ENCODE measurements around the gene EMC7. TPM values are rescaled to one million over a fixed set of nuclear protein-coding genes. Genes with fewer than 3 reads are reported as not detected.

EMC7 gene
- total and polyA plus RNA-seq, 10 of the 15 experiments (the other 5 are each of a cell fraction or from before 2014, with no cell fraction given): 16.5 to 88.9 (median 45.0) TPM

DNA sequence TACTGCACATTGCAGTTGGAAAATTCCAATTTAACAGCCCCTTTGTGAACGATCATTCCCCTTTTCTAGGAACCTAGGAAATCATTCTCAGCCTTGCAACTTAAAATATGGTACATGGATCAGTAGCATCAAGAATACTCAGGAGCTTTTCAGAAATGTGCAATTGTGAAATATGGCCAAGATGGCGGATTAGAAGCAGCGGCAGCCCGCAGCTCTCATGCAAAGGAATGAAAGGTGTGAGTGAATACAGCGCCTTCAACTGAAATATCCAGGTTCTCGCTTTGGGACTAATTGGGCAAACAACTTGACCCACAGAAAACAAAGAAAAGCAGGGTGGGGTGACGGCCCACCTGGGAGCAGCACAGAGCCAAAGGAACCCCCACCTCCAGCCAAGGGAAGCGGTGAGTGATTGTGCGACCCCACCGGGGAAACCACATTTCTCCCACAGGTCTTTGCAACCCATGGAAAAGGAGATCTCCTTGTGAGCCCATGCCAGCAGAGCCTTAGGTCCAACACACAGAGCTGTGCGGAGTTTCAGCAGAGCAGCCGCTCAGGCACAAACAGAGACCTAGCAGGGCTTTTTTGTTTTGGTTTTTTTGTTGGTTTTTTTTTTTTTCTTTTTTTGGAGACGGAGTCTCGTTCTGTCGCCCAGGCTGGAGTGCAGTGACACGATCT lies 55.1 kb downstream of the EMC7 start:
- ChIA-PET RAD21 (ENCODE audit: unreplicated experiment) (no interaction called here), CTCF (no interaction called here), SMC1A (ENCODE audit: uncharacterized antibody, unreplicated experiment) (no interaction called here), POLR2A (no interaction called here)
- Histone ChIP-seq H3K79me2 (ENCODE audit: control insufficient read depth, insufficient read depth, low read length) (no peaks in the 10 kb centered on the region), H3K27ac (ENCODE audit: control insufficient read depth, insufficient read depth) (no peak overlapping the region), H3K4me1 (ENCODE audit: control insufficient read depth, insufficient read depth, low read length) (no peaks in the 10 kb centered on the region), H3K9me3 (replicated peaks; ENCODE audit: control insufficient read depth, insufficient read depth, low read length) (no peaks in the 10 kb centered on the region; the same call in 1 of the 3 replicates), H3K4me3 (no peak overlapping the region), H3K36me3 (ENCODE audit: control insufficient read depth in 2 of 2, insufficient read depth in 2 of 2, low read length in 1 of 2) (no peaks in the 10 kb centered on the region), H3K9ac (ENCODE audit: control insufficient read depth, insufficient read depth, low read length) (no peak overlapping the region), H3K4me2 (ENCODE audit: control insufficient read depth, insufficient read depth) (no peak overlapping the region), H4K20me1 (ENCODE audit: control insufficient read depth, insufficient read depth) (no peaks in the 10 kb centered on the region), H3K27me3 (replicated peaks in 1 of 2; ENCODE audit: control insufficient read depth in 2 of 2, insufficient read depth in 2 of 2, low read length in 1 of 2) (no peaks in the 10 kb centered on the region), H2AFZ (ENCODE audit: control insufficient read depth, low read depth, low read length) (no peak overlapping the region)
- ATAC-seq: no peak
- intact Hi-C loops (cut with micrococcal nuclease; ENCODE audit: unreplicated experiment) (no loop called here), in situ Hi-C loops (cut with MboI) (no loop called here)
- no peak for FAIRE-seq
- no TSS peak for BruUV-seq (replicated peaks)
- 71% methylated on average over 12 of the region's 16 CpGs for WGBS (ENCODE audit: insufficient coverage, insufficient replicate concordance, low lambda C conversion rate, missing lambda C conversion rate)
- TF ChIP-seq, protein P1, sequence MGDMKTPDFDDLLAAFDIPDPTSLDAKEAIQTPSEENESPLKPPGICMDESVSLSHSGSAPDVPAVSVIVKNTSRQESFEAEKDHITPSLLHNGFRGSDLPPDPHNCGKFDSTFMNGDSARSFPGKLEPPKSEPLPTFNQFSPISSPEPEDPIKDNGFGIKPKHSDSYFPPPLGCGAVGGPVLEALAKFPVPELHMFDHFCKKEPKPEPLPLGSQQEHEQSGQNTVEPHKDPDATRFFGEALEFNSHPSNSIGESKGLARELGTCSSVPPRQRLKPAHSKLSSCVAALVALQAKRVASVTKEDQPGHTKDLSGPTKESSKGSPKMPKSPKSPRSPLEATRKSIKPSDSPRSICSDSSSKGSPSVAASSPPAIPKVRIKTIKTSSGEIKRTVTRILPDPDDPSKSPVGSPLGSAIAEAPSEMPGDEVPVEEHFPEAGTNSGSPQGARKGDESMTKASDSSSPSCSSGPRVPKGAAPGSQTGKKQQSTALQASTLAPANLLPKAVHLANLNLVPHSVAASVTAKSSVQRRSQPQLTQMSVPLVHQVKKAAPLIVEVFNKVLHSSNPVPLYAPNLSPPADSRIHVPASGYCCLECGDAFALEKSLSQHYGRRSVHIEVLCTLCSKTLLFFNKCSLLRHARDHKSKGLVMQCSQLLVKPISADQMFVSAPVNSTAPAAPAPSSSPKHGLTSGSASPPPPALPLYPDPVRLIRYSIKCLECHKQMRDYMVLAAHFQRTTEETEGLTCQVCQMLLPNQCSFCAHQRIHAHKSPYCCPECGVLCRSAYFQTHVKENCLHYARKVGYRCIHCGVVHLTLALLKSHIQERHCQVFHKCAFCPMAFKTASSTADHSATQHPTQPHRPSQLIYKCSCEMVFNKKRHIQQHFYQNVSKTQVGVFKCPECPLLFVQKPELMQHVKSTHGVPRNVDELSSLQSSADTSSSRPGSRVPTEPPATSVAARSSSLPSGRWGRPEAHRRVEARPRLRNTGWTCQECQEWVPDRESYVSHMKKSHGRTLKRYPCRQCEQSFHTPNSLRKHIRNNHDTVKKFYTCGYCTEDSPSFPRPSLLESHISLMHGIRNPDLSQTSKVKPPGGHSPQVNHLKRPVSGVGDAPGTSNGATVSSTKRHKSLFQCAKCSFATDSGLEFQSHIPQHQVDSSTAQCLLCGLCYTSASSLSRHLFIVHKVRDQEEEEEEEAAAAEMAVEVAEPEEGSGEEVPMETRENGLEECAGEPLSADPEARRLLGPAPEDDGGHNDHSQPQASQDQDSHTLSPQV (IDR thresholded peaks at IDR 0.05): no peak
- no peak for TF ChIP-seq SMARCA5 (IDR thresholded peaks at IDR 0.05)
- TF ChIP-seq, protein P2, sequence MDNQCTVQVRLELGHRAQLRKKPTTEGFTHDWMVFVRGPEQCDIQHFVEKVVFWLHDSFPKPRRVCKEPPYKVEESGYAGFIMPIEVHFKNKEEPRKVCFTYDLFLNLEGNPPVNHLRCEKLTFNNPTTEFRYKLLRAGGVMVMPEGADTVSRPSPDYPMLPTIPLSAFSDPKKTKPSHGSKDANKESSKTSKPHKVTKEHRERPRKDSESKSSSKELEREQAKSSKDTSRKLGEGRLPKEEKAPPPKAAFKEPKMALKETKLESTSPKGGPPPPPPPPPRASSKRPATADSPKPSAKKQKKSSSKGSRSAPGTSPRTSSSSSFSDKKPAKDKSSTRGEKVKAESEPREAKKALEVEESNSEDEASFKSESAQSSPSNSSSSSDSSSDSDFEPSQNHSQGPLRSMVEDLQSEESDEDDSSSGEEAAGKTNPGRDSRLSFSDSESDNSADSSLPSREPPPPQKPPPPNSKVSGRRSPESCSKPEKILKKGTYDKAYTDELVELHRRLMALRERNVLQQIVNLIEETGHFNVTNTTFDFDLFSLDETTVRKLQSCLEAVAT (IDR thresholded peaks at IDR 0.05): no peak
- TF ChIP-seq, protein P3, sequence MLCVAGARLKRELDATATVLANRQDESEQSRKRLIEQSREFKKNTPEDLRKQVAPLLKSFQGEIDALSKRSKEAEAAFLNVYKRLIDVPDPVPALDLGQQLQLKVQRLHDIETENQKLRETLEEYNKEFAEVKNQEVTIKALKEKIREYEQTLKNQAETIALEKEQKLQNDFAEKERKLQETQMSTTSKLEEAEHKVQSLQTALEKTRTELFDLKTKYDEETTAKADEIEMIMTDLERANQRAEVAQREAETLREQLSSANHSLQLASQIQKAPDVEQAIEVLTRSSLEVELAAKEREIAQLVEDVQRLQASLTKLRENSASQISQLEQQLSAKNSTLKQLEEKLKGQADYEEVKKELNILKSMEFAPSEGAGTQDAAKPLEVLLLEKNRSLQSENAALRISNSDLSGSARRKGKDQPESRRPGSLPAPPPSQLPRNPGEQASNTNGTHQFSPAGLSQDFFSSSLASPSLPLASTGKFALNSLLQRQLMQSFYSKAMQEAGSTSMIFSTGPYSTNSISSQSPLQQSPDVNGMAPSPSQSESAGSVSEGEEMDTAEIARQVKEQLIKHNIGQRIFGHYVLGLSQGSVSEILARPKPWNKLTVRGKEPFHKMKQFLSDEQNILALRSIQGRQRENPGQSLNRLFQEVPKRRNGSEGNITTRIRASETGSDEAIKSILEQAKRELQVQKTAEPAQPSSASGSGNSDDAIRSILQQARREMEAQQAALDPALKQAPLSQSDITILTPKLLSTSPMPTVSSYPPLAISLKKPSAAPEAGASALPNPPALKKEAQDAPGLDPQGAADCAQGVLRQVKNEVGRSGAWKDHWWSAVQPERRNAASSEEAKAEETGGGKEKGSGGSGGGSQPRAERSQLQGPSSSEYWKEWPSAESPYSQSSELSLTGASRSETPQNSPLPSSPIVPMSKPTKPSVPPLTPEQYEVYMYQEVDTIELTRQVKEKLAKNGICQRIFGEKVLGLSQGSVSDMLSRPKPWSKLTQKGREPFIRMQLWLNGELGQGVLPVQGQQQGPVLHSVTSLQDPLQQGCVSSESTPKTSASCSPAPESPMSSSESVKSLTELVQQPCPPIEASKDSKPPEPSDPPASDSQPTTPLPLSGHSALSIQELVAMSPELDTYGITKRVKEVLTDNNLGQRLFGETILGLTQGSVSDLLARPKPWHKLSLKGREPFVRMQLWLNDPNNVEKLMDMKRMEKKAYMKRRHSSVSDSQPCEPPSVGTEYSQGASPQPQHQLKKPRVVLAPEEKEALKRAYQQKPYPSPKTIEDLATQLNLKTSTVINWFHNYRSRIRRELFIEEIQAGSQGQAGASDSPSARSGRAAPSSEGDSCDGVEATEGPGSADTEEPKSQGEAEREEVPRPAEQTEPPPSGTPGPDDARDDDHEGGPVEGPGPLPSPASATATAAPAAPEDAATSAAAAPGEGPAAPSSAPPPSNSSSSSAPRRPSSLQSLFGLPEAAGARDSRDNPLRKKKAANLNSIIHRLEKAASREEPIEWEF (IDR thresholded peaks at IDR 0.05; ENCODE audit: insufficient replicate concordance, low read depth, low read length): no peak
- TF ChIP-seq TCF7 (IDR thresholded peaks at IDR 0.05; ENCODE audit: borderline replicate concordance): no peak
- TF ChIP-seq ZNF384 (IDR thresholded peaks at IDR 0.05; ENCODE audit: borderline replicate concordance, low read depth, low read length): no peak
- TF ChIP-seq POLR2AphosphoS5 (IDR thresholded peaks at IDR 0.05; ENCODE audit: low read length): no peak
- no peak for TF ChIP-seq IKZF2 (IDR thresholded peaks at IDR 0.05)
- TF ChIP-seq SREBF1 (IDR thresholded peaks at IDR 0.05; ENCODE audit: low read length): no peak
- no peak for DNase-seq (ENCODE audit: low read depth, low spot score)
